Measurements from ENCODE around the gene RREB1.
A peak's percentile ranks its signal among the peaks of the same experiment; 100 is the strongest.

The RREB1 gene

DNA sequence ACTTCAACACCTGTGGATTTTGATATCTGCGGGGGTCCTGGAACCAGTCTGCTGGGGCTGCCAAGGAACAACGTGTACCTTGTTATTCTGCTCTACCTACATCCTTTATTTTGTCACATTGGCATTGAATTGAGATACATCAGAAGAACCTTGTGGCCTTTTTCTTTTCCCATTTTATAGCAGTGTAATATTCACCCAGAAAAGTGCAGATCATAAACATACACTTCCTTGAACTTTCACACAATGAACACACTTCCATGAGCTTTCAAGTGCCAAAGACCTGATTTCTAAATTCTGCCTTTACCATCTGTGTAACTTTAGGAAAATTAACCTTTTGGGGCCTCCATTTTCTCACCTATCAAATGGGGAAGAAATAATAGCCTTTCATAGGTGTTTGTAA lies 29.9 kb upstream of the RREB1 start:
- no peaks in the 10 kb centered on the region for H3K27me3 ChIP-seq (ENCODE audit: insufficient read depth, poor library complexity, severe bottlenecking)
- no peak overlapping the region for H3K4me3 ChIP-seq (replicated peaks; ENCODE audit: insufficient read depth, low read length)
- H3K27ac ChIP-seq (replicated peaks) = no peak overlapping the region
- DNase-seq (ENCODE audit: low read depth in 1 of 2, low spot score in 1 of 2) = no peak
- TF ChIP-seq, protein P1, sequence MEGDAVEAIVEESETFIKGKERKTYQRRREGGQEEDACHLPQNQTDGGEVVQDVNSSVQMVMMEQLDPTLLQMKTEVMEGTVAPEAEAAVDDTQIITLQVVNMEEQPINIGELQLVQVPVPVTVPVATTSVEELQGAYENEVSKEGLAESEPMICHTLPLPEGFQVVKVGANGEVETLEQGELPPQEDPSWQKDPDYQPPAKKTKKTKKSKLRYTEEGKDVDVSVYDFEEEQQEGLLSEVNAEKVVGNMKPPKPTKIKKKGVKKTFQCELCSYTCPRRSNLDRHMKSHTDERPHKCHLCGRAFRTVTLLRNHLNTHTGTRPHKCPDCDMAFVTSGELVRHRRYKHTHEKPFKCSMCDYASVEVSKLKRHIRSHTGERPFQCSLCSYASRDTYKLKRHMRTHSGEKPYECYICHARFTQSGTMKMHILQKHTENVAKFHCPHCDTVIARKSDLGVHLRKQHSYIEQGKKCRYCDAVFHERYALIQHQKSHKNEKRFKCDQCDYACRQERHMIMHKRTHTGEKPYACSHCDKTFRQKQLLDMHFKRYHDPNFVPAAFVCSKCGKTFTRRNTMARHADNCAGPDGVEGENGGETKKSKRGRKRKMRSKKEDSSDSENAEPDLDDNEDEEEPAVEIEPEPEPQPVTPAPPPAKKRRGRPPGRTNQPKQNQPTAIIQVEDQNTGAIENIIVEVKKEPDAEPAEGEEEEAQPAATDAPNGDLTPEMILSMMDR (IDR thresholded peaks at IDR 0.05; ENCODE audit: insufficient read depth, low read length) = no peak
- TF ChIP-seq SPI1 (IDR thresholded peaks at IDR 0.05; ENCODE audit: borderline replicate concordance, low read depth) (no peak), POLR2AphosphoS5 (IDR thresholded peaks at IDR 0.05; ENCODE audit: low read depth) (no peak), GABPA (IDR thresholded peaks at IDR 0.05; ENCODE audit: low read depth) (no peak)
- TF ChIP-seq, protein P2, sequence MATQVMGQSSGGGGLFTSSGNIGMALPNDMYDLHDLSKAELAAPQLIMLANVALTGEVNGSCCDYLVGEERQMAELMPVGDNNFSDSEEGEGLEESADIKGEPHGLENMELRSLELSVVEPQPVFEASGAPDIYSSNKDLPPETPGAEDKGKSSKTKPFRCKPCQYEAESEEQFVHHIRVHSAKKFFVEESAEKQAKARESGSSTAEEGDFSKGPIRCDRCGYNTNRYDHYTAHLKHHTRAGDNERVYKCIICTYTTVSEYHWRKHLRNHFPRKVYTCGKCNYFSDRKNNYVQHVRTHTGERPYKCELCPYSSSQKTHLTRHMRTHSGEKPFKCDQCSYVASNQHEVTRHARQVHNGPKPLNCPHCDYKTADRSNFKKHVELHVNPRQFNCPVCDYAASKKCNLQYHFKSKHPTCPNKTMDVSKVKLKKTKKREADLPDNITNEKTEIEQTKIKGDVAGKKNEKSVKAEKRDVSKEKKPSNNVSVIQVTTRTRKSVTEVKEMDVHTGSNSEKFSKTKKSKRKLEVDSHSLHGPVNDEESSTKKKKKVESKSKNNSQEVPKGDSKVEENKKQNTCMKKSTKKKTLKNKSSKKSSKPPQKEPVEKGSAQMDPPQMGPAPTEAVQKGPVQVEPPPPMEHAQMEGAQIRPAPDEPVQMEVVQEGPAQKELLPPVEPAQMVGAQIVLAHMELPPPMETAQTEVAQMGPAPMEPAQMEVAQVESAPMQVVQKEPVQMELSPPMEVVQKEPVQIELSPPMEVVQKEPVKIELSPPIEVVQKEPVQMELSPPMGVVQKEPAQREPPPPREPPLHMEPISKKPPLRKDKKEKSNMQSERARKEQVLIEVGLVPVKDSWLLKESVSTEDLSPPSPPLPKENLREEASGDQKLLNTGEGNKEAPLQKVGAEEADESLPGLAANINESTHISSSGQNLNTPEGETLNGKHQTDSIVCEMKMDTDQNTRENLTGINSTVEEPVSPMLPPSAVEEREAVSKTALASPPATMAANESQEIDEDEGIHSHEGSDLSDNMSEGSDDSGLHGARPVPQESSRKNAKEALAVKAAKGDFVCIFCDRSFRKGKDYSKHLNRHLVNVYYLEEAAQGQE (IDR thresholded peaks at IDR 0.05; ENCODE audit: insufficient replicate concordance, low read depth) = no peak

DNA sequence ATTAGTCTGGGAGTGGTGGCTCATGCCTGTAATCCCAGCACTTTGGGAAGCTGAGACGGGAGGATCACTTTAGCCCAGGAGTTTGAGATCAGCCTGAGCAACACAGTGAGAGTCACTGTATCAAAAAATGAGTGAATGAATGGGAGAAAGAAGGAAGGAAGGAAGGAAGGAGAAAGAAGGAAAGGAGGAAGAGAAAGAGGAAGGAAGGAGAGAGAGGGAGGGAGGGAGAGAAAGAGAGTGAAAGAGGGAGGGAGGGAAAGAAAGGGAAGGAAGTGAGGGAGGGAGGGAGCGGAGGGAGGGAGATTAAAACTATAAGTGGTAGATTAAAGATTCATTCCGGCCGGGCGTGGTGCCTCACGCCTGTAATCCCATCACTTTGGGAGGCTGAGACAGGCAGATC lies 28.9 kb upstream of the RREB1 start:
- Histone ChIP-seq H3K27ac (replicated peaks) (no peak overlapping the region), H3K4me3 (replicated peaks; ENCODE audit: insufficient read depth, low read length) (no peak overlapping the region), H3K27me3 (ENCODE audit: insufficient read depth, poor library complexity, severe bottlenecking) (no peaks in the 10 kb centered on the region)
- DNase-seq (ENCODE audit: low read depth in 1 of 2, low spot score in 1 of 2) = no peak
- TF ChIP-seq GABPA (IDR thresholded peaks at IDR 0.05; ENCODE audit: low read depth) (no peak), POLR2AphosphoS5 (IDR thresholded peaks at IDR 0.05; ENCODE audit: low read depth) (no peak), SPI1 (IDR thresholded peaks at IDR 0.05; ENCODE audit: borderline replicate concordance, low read depth) (no peak)
- TF ChIP-seq, protein P1 (IDR thresholded peaks at IDR 0.05; ENCODE audit: insufficient read depth, low read length) = no peak
- TF ChIP-seq, protein P2 (IDR thresholded peaks at IDR 0.05; ENCODE audit: insufficient replicate concordance, low read depth) = no peak

DNA sequence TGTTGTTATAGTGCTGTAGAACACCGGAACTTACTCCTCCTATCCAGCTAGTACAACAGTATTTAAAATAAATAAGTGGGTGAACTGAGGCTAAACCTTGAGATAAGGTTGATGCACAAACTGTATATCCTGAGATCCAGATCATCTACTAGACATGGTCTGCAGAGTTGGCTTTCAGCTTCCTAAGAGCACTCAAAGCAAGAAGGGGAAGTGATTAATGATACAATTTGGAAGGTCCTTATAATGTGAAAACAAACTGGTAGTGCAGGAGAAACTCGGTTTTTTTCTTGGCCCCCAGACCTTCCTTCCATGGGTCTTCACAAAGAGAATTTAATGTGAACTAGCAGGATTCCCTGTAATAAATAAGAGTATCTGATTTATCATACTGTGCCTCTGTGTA lies 27.4 kb upstream of the RREB1 start:
- Histone ChIP-seq H3K27ac (replicated peaks) (no peak overlapping the region), H3K27me3 (ENCODE audit: insufficient read depth, poor library complexity, severe bottlenecking) (no peaks in the 10 kb centered on the region), H3K4me3 (replicated peaks; ENCODE audit: insufficient read depth, low read length) (no peak overlapping the region)
- TF ChIP-seq POLR2AphosphoS5 (IDR thresholded peaks at IDR 0.05; ENCODE audit: low read depth) (no peak), SPI1 (IDR thresholded peaks at IDR 0.05; ENCODE audit: borderline replicate concordance, low read depth) (peak; percentile 87)
- no peak for DNase-seq (ENCODE audit: low read depth in 1 of 2, low spot score in 1 of 2)

DNA sequence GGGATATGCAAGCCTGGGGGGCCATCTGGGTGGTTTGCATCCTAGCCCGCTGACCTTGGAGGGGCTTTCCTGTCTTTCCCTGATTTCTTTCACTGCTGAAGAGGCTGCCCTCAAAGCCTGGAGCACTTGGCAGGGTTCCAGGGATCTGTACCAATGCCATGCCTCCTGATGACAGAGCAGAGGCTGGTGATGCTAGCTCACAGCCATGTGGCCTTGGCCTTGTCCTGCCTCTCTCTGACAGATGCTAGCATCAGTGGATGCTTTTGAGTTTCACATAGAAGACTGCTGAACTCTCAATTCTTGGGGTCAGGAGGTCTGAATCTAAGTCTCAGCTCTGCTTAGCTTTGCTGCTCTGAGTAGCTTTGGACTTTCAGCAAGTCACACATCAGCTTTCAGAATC lies 21.9 kb upstream of the RREB1 start:
- Histone ChIP-seq H3K27me3 (ENCODE audit: insufficient read depth, poor library complexity, severe bottlenecking) (no peaks in the 10 kb centered on the region), H3K4me3 (replicated peaks; ENCODE audit: insufficient read depth, low read length) (no peak overlapping the region), H3K27ac (replicated peaks) (peak overlapping the region; percentile 59)
- DNase-seq (ENCODE audit: low read depth in 1 of 2, low spot score in 1 of 2) = peak in 1 of 2 experiments; percentile 22
- TF ChIP-seq, protein P1 (IDR thresholded peaks at IDR 0.05; ENCODE audit: insufficient read depth, low read length) = no peak
- TF ChIP-seq SPI1 (IDR thresholded peaks at IDR 0.05; ENCODE audit: borderline replicate concordance, low read depth) (no peak), POLR2AphosphoS5 (IDR thresholded peaks at IDR 0.05; ENCODE audit: low read depth) (no peak), GABPA (IDR thresholded peaks at IDR 0.05; ENCODE audit: low read depth) (no peak)
- TF ChIP-seq, protein P2 (IDR thresholded peaks at IDR 0.05; ENCODE audit: insufficient replicate concordance, low read depth) = no peak
